GM23338 (cell line): Measurements from ENCODE around the gene ZNF276. TPM values are rescaled to one million over a fixed set of nuclear protein-coding genes. Genes with fewer than 3 reads are reported as not detected.

ENCODE experiments used
- ATAC-seq: fragments of 200-7000 bp; cut with Tn5 transposase; 3 replicates; pipeline ENCODE4 v1.9.1; 2020
- DNase-seq: peaks from one replicate; pipeline ENCODE4 v3.0.0-alpha.2; 2015; ENCODE audit warnings: low spot score
- H2AFZ ChIP-seq: fragments of 200-600 bp; sonication (generic); 2 replicates; pipeline ENCODE4 v1.8.0; 2016; ENCODE audit warnings: antibody characterized with exemption, mild to moderate bottlenecking, moderate library complexity
- H3F3A ChIP-seq: fragments of 200-600 bp; sonication (generic); replicated peaks from 2 replicates; pipeline ENCODE4 v1.8.0; 2017; ENCODE audit warnings: antibody characterized with exemption, mixed run types, low read depth
- H3K27ac ChIP-seq: fragments of 200-600 bp; sonication (generic); 2 replicates; pipeline ENCODE4 v1.6.1; 2016; ENCODE audit warnings: low read depth
- H3K27me3 ChIP-seq: fragments of 200-600 bp; sonication (generic); 2 replicates; pipeline ENCODE4 v1.8.0; 2016; ENCODE audit warnings: mild to moderate bottlenecking, mixed run types, moderate library complexity; ENCODE audit not compliant: insufficient read depth
- H3K36me3 ChIP-seq: fragments of 200-600 bp; sonication (generic); 2 replicates; pipeline ENCODE4 v1.8.0; 2016; ENCODE audit warnings: mild to moderate bottlenecking; ENCODE audit not compliant: insufficient read depth
- H3K4me1 ChIP-seq: fragments of 200-600 bp; sonication (generic); 2 replicates; pipeline ENCODE4 v1.8.0; 2016; ENCODE audit warnings: mild to moderate bottlenecking, moderate library complexity; ENCODE audit not compliant: insufficient read depth
- H3K4me2 ChIP-seq: fragments of 200-600 bp; sonication (generic); 2 replicates; pipeline ENCODE4 v1.7.1; 2017; ENCODE audit warnings: mixed run types
- H3K4me3 ChIP-seq: fragments of 200-600 bp; sonication (generic); 2 replicates; pipeline ENCODE4 v1.6.1; 2016; ENCODE audit warnings: mixed run types
- H3K79me2 ChIP-seq: fragments of 200-600 bp; sonication (generic); replicated peaks from 2 replicates; pipeline ENCODE4 v1.8.0; 2017; ENCODE audit warnings: mild to moderate bottlenecking; ENCODE audit not compliant: insufficient read depth
- H3K9me2 ChIP-seq: fragments of 200-600 bp; sonication (generic); 2 replicates; pipeline ENCODE4 v1.8.0; 2017; ENCODE audit not compliant: insufficient read depth
- H4K20me1 ChIP-seq: fragments of 200-600 bp; sonication (generic); replicated peaks from 2 replicates; pipeline ENCODE4 v1.8.0; 2017; ENCODE audit warnings: mild to moderate bottlenecking; ENCODE audit not compliant: insufficient read depth
- H3K27ac Mint-ChIP-seq: 2 replicates; pipeline ENCODE4 v1.8.0; 2020; ENCODE audit warnings: inconsistent platforms, mild to moderate bottlenecking, moderate library complexity, mixed read lengths
- H3K27me3 Mint-ChIP-seq: 3 replicates; pipeline ENCODE4 v1.8.0; 2022; ENCODE audit warnings: low read depth, mild to moderate bottlenecking, moderate library complexity, mixed read lengths, inconsistent platforms; ENCODE audit not compliant: insufficient read depth, poor library complexity
- H3K36me3 Mint-ChIP-seq: 3 replicates; pipeline ENCODE4 v1.8.0; 2021; ENCODE audit warnings: low read depth, mild to moderate bottlenecking, inconsistent platforms, moderate library complexity, mixed read lengths
- H3K4me1 Mint-ChIP-seq: 3 replicates; pipeline ENCODE4 v1.8.0; 2020; ENCODE audit warnings: mild to moderate bottlenecking, inconsistent platforms, mixed read lengths
- H3K4me3 Mint-ChIP-seq: 3 replicates; pipeline ENCODE4 v1.8.0; 2021; ENCODE audit warnings: moderate library complexity, mild to moderate bottlenecking, inconsistent platforms, mixed read lengths
- H3K9me3 Mint-ChIP-seq: 3 replicates; pipeline ENCODE4 v1.8.0; 2020; ENCODE audit warnings: moderate library complexity, mild to moderate bottlenecking, inconsistent platforms, mixed read lengths
- EZH2phosphoT487 ChIP-seq: fragments of 200-600 bp; sonication (generic); IDR thresholded peaks from one replicate; pipeline ENCODE4 v1.8.1; 2018; ENCODE audit warnings: antibody characterized with exemption; ENCODE audit not compliant: unreplicated experiment
- JUNB ChIP-seq: IDR thresholded peaks from one replicate; pipeline ENCODE4 v1.6.1; 2016; ENCODE audit warnings: antibody characterized with exemption; ENCODE audit not compliant: unreplicated experiment
- NANOG ChIP-seq: IDR thresholded peaks from 2 replicates; pipeline ENCODE4 v1.6.1; 2016; ENCODE audit warnings: antibody characterized with exemption, borderline replicate concordance
- POLR2AphosphoS5 ChIP-seq: IDR thresholded peaks from 2 replicates; pipeline ENCODE4 v1.6.1; 2016; ENCODE audit warnings: antibody characterized with exemption, low read depth
- ZNF114 ChIP-seq: fragments of 250-450 bp; sonication (Bioruptor Pico); IDR thresholded peaks from 2 replicates; pipeline ENCODE4 v1.5.0; 2020; ENCODE audit warnings: mild to moderate bottlenecking, moderate library complexity
- ZNF331 ChIP-seq: fragments of 250-450 bp; sonication (Bioruptor Pico); IDR thresholded peaks from 2 replicates; pipeline ENCODE4 v1.5.0; 2020; ENCODE audit warnings: low read depth, mild to moderate bottlenecking, moderate library complexity
- polyA plus RNA-seq: library from polyadenylated mRNA; unstranded; fragments of >200 nt; fragmentation: Nextera tagmentation; extraction: Ambion mirVana; gene quantifications from 2 replicates; pipeline ENCODE4 v1.2.1, GENCODE V29; 2016
- total RNA-seq: library from RNA; depleted of rRNA; stranded (reverse); fragments of >200 nt; shearing (Covaris generic); gene quantifications from 2 replicates; pipeline ENCODE4 v1.2.3, GENCODE V29; 2014
- TF ChIP-seq, protein P1 (sequence below): IDR thresholded peaks from one replicate; pipeline ENCODE4 v1.6.1; 2018; ENCODE audit warnings: antibody characterized with exemption; ENCODE audit not compliant: unreplicated experiment
- TF ChIP-seq, protein P2 (sequence below): IDR thresholded peaks from 2 replicates; pipeline ENCODE4 v1.6.1; 2016; ENCODE audit warnings: antibody characterized with exemption

The ZNF276 gene
- total and polyA plus RNA-seq, 2 experiments from 2014 or later = 3.4 to 15.6 TPM

DNA sequence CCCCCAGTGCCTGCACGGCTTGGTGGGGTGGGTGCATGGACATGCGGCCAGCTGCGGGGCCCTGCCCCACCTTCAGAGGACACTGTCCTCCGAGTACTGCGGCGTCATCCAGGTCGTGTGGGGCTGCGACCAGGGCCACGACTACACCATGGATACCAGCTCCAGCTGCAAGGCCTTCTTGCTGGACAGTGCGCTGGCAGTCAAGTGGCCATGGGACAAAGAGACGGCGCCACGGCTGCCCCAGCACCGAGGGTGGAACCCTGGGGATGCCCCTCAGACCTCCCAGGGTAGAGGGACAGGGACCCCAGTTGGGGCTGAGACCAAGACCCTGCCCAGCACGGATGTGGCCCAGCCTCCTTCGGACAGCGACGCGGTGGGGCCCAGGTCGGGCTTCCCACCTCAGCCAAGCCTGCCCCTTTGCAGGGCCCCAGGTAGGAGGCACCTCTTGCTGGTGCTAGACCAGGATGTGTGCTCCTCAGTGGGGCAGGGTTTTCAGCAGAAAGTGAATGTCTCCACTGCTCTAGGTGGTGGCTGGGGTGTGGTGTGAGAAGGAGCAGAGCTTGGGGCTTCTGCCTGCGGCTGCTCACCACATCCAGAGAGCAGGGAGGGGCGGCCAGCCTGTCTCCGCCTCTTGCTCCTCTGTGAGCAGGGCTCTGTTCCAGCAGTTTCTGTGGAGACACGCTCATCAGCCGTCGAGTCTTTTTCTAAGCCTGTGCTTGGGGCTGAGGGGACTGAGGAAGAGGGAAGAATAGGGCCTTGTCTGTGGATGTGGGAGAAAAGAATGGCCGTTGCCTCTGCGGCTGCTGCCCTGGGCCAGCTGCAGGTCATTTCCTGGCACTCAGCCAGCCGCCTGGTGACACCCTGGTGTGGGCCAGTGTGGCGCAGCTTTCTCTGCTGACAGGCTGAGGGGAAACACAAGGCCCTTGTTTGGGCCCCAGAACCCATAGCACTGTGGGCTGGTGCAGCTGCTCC lies 2.2 kb downstream of the ZNF276 start (continued):
- TF ChIP-seq, protein P1, sequence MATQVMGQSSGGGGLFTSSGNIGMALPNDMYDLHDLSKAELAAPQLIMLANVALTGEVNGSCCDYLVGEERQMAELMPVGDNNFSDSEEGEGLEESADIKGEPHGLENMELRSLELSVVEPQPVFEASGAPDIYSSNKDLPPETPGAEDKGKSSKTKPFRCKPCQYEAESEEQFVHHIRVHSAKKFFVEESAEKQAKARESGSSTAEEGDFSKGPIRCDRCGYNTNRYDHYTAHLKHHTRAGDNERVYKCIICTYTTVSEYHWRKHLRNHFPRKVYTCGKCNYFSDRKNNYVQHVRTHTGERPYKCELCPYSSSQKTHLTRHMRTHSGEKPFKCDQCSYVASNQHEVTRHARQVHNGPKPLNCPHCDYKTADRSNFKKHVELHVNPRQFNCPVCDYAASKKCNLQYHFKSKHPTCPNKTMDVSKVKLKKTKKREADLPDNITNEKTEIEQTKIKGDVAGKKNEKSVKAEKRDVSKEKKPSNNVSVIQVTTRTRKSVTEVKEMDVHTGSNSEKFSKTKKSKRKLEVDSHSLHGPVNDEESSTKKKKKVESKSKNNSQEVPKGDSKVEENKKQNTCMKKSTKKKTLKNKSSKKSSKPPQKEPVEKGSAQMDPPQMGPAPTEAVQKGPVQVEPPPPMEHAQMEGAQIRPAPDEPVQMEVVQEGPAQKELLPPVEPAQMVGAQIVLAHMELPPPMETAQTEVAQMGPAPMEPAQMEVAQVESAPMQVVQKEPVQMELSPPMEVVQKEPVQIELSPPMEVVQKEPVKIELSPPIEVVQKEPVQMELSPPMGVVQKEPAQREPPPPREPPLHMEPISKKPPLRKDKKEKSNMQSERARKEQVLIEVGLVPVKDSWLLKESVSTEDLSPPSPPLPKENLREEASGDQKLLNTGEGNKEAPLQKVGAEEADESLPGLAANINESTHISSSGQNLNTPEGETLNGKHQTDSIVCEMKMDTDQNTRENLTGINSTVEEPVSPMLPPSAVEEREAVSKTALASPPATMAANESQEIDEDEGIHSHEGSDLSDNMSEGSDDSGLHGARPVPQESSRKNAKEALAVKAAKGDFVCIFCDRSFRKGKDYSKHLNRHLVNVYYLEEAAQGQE = no peak
- no peak for TF ChIP-seq ZNF114 (CRISPR knock-in tag)
- no peak for TF ChIP-seq JUNB

DNA sequence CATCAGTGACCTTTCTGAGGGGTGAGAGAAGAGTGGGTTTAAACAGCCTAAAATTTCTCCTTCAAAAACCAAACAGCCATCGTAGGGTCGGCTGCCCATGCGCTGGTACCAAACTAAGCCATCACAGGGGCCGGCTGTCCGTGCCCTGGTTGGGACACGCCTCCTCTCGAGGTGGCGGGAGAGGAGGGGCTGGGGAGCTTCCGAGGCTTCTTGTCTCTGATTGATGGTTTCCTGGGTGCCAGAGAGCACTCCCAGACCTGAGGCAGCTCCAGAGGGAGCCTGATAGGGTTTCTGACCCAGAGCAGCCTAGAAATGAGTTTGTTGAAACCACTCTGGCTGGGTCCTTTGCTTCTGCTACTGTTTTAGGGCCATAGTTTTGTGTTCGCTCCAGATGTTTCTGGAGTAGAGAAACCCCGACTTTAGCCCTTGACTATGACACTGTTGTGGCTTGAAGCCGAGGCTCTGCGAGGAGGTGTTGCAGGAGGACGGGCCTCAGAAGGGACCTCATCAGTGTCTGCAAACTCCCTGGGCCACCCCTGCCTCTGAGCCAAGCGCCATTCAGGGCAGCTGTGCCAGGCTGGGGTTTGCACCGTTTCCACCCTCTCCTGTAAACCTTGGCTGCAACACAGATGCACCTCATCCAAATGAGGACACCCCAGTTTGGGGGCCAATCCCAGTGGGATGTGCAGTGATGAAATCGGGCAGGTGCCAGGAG lies 6.2 kb downstream of the ZNF276 start:
- H3K27me3 ChIP-seq = peaks cover 28% of the 10 kb centered on the region
- no peaks in the 10 kb centered on the region for H3K79me2 ChIP-seq
- peaks cover 4% of the 10 kb centered on the region; the same call in 1 of the 2 replicates for H3K4me1 ChIP-seq
- H2AFZ ChIP-seq = no peak overlapping the region
- H4K20me1 ChIP-seq = peaks cover 21% of the 10 kb centered on the region; the same call in 1 of the 2 replicates
- no peaks in the 10 kb centered on the region for H3K9me2 ChIP-seq
- H3K27me3 Mint-ChIP-seq = peaks cover 29% of the 10 kb centered on the region
- H3K4me2 ChIP-seq = no peak overlapping the region
- no peak overlapping the region for H3K27ac Mint-ChIP-seq
- peak; percentile 10; the same call in 2 of the 3 replicates for ATAC-seq
- peaks cover 42% of the 10 kb centered on the region for H3K36me3 Mint-ChIP-seq
- H3K4me3 Mint-ChIP-seq = no peak overlapping the region
- DNase-seq = no peak
- peaks cover 19% of the 10 kb centered on the region for H3K4me1 Mint-ChIP-seq
- no peak overlapping the region for H3K27ac ChIP-seq
- no peaks in the 10 kb centered on the region; the same call in 1 of the 3 replicates for H3K9me3 Mint-ChIP-seq
- 0 out of 2 replicates have a peak, but pooled peaks cover 4% of the 10 kb centered on the region for H3K36me3 ChIP-seq
- 0 out of 2 replicates have a peak, but pooled peaks cover 15% of the 10 kb centered on the region for H3F3A ChIP-seq
- H3K4me3 ChIP-seq = no peak overlapping the region
- no peak for TF ChIP-seq NANOG
- TF ChIP-seq, protein P2, sequence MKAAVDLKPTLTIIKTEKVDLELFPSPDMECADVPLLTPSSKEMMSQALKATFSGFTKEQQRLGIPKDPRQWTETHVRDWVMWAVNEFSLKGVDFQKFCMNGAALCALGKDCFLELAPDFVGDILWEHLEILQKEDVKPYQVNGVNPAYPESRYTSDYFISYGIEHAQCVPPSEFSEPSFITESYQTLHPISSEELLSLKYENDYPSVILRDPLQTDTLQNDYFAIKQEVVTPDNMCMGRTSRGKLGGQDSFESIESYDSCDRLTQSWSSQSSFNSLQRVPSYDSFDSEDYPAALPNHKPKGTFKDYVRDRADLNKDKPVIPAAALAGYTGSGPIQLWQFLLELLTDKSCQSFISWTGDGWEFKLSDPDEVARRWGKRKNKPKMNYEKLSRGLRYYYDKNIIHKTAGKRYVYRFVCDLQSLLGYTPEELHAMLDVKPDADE = no peak
- TF ChIP-seq ZNF114 (CRISPR knock-in tag) = no peak
- no peak for TF ChIP-seq EZH2phosphoT487
- TF ChIP-seq POLR2AphosphoS5 = no peak
- TF ChIP-seq, protein P1 = no peak
- TF ChIP-seq ZNF331 (CRISPR knock-in tag) = no peak
